CD14-positive monocyte (primary cell): ENCODE measurements around the gene CPED1. TPM values are rescaled to one million over a fixed set of nuclear protein-coding genes. Genes with fewer than 3 reads are reported as not detected.

Experiments
- DNase-seq, 3 donors: peaks; one replicate each; pipeline ENCODE4 v3.0.0-alpha.2; 2011 to 2022
- H2AFZ ChIP-seq: 2 replicates; pipeline ENCODE4 v1.6.0; 2012; ENCODE audit warnings: mild to moderate bottlenecking, low read depth, low read length, inconsistent platforms; ENCODE audit not compliant: insufficient read depth, poor library complexity, severe bottlenecking
- H3K27ac ChIP-seq, 2 donors: 1 replicate in 1 of 2; 2 replicates in 1 of 2; pipeline ENCODE4 v1.5.1; 2012 to 2013; ENCODE audit warnings: low read length in 2 of 2, control low read depth in 1 of 2, inconsistent platforms in 1 of 2, low read depth in 1 of 2, mild to moderate bottlenecking in 1 of 2
- H3K27me3 ChIP-seq, 2 donors: one replicate each; pipeline versions ENCODE4 v1.6.0 to v1.6.1; 2011 to 2013; ENCODE audit warnings: low read length in 2 of 2; ENCODE audit not compliant: control insufficient read depth in 2 of 2, insufficient read depth in 2 of 2
- H3K36me3 ChIP-seq, 2 donors: replicated peaks in 1 of 2; 1 replicate in 1 of 2; 2 replicates in 1 of 2; pipeline versions ENCODE4 v1.5.1 to v1.6.1; 2012 to 2013; ENCODE audit warnings: low read length in 2 of 2, control low read depth in 1 of 2, inconsistent platforms in 1 of 2, mild to moderate bottlenecking in 1 of 2; ENCODE audit not compliant: insufficient read depth in 2 of 2, control insufficient read depth in 1 of 2
- H3K4me1 ChIP-seq, 2 donors: 1 replicate in 1 of 2; 2 replicates in 1 of 2; pipeline versions ENCODE4 v1.5.1 to v1.6.1; 2012 to 2013; ENCODE audit warnings: low read length in 2 of 2, control low read depth in 1 of 2, inconsistent platforms in 1 of 2, mild to moderate bottlenecking in 1 of 2, moderate library complexity in 1 of 2; ENCODE audit not compliant: insufficient read depth in 2 of 2, control insufficient read depth in 1 of 2
- H3K4me2 ChIP-seq: replicated peaks from 2 replicates; pipeline ENCODE3; 2012; ENCODE audit warnings: low read length, moderate library complexity, mild to moderate bottlenecking; ENCODE audit not compliant: poor library complexity, severe bottlenecking; ENCODE audit errors: extremely low read depth
- H3K4me3 ChIP-seq, 3 experiments: fragments of 200-600 bp in 1 of 3; sonication (generic) in 1 of 3; replicated peaks in 1 of 3; 1 replicate in 2 of 3; 2 replicates in 1 of 3; pipeline ENCODE4 v1.5.1; 2011 to 2013; ENCODE audit warnings: low read length in 3 of 3, mild to moderate bottlenecking in 3 of 3, control low read depth in 2 of 3, low read depth in 2 of 3, inconsistent platforms in 1 of 3, moderate library complexity in 1 of 3
- H3K79me2 ChIP-seq: 2 replicates; pipeline ENCODE4 v1.6.0; 2012; ENCODE audit warnings: mild to moderate bottlenecking, control low read depth, inconsistent platforms, low read length, moderate library complexity; ENCODE audit not compliant: insufficient read depth
- H3K9ac ChIP-seq: 2 replicates; pipeline ENCODE4 v1.6.0; 2017; ENCODE audit warnings: low read length, mild to moderate bottlenecking; ENCODE audit not compliant: insufficient read depth, poor library complexity, severe bottlenecking
- H3K9me3 ChIP-seq, 2 donors: replicated peaks in 1 of 2; 1 replicate in 1 of 2; 2 replicates in 1 of 2; pipeline versions ENCODE4 v1.5.1 to v1.6.1; 2012 to 2013; ENCODE audit warnings: low read length in 2 of 2, control low read depth in 1 of 2; ENCODE audit not compliant: control insufficient read depth in 1 of 2, insufficient read depth in 1 of 2
- H4K20me1 ChIP-seq: 2 replicates; pipeline ENCODE4 v1.6.0; 2012; ENCODE audit warnings: mild to moderate bottlenecking, low read length, control low read depth, moderate library complexity; ENCODE audit not compliant: insufficient read depth
- H3K27ac Mint-ChIP-seq, 7 donors: one replicate each; pipeline ENCODE4 v1.8.0; 2020; ENCODE audit warnings: mild to moderate bottlenecking in 7 of 7, mixed read lengths in 7 of 7, moderate library complexity in 6 of 7, inconsistent platforms in 2 of 7
- H3K27me3 Mint-ChIP-seq, 3 donors: one replicate each; pipeline ENCODE4 v1.8.0; 2021 to 2022; ENCODE audit warnings: low read depth in 3 of 3, mild to moderate bottlenecking in 3 of 3, mixed read lengths in 3 of 3, moderate library complexity in 3 of 3, inconsistent platforms in 1 of 3
- H3K36me3 Mint-ChIP-seq, 2 donors: one replicate each; pipeline ENCODE4 v1.8.0; 2020; ENCODE audit warnings: mixed read lengths in 2 of 2, inconsistent platforms in 1 of 2, mild to moderate bottlenecking in 1 of 2
- H3K4me1 Mint-ChIP-seq: one replicate; pipeline ENCODE4 v1.8.0; 2020; ENCODE audit warnings: mild to moderate bottlenecking, mixed read lengths
- H3K4me3 Mint-ChIP-seq, 2 donors: one replicate each; pipeline ENCODE4 v1.8.0; 2020; ENCODE audit warnings: mild to moderate bottlenecking in 2 of 2, mixed read lengths in 2 of 2, moderate library complexity in 1 of 2
- H3K9me3 Mint-ChIP-seq, 7 donors: one replicate each; pipeline ENCODE4 v1.8.0; 2020 to 2022; ENCODE audit warnings: mixed read lengths in 7 of 7, mild to moderate bottlenecking in 6 of 7, moderate library complexity in 6 of 7, inconsistent platforms in 2 of 7
- WGBS: methylation state at CpG from one replicate; pipeline ENCODE4 v1.1.5; 2013; ENCODE audit warnings: missing lambda C conversion rate; ENCODE audit not compliant: insufficient coverage; 5-methylcytosine and 5-hydroxymethylcytosine counted together
- intact Hi-C, 2 donors: fragments of 100-400 bp; cut with micrococcal nuclease; formaldehyde crosslinking; loops; one replicate each; pipeline versions ENCODE4 v1.15.0 to v1.15.1; 2023
- polyA plus RNA-seq, 3 donors: library from polyadenylated mRNA; depleted of rRNA in 1 of 3; unstranded in 2 of 3; stranded (reverse) in 1 of 3; fragments of 300-500 nt in 2 of 3; fragments of >200 nt in 1 of 3; fragmentation: Illumina TruSeq in 2 of 3; gene quantifications; 1 replicate in 2 of 3; 2 replicates in 1 of 3; pipeline ENCODE4 v1.2.3, GENCODE V29; 2012 to 2021
- TF ChIP-seq, protein P1 (sequence below): fragments of 200-600 bp; IDR thresholded peaks from one replicate; pipeline ENCODE4 v1.8.0; 2022; ENCODE audit warnings: antibody characterized with exemption, mild to moderate bottlenecking

CPED1 gene
- polyA plus RNA-seq, 3 donors, result 9.8 to 30.0 (median 20.4) TPM

DNA sequence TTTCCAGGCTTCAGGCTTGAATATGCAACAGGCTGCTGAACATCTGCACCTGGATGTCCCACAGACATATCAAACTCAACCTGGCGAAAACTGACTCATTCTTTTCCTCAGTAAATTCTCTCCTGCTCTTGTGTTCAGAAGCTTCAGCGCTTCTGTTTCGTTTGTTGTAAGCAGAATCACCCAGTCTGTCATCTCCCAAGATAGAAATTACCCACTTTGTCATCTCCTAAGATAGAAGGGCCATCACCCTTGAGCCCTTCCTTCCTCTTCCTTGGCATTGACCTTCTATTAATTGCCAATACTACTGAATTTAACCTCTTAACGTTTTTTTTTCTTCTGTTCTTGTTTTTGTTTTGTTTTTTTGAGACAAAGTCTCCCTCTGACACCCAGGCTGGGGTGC lies 59.7 kb downstream of the CPED1 start:
- peaks cover 0 to 10% (median 4%) of the 10 kb centered on the region in 7 donors for H3K9me3 Mint-ChIP-seq
- H3K4me1 Mint-ChIP-seq, result peaks cover 10% of the 10 kb centered on the region
- Histone ChIP-seq H3K4me2 (no peak overlapping the region), H3K27me3 (no peaks in the 10 kb centered on the region), H3K9ac (no peak overlapping the region), H4K20me1 (no peaks in the 10 kb centered on the region), H3K9me3 (no peaks in the 10 kb centered on the region), H2AFZ (no peak overlapping the region), H3K4me1 (peaks cover 2 to 11% of the 10 kb centered on the region in 2 donors), H3K36me3 (no peaks in the 10 kb centered on the region), H3K4me3 (no peak overlapping the region), H3K79me2 (no peaks in the 10 kb centered on the region), H3K27ac (no peak overlapping the region)
- H3K27me3 Mint-ChIP-seq, result no peaks in the 10 kb centered on the region
- peak overlapping the region in 1 of 7 donors; percentile 4 for H3K27ac Mint-ChIP-seq
- TF ChIP-seq, protein P1, sequence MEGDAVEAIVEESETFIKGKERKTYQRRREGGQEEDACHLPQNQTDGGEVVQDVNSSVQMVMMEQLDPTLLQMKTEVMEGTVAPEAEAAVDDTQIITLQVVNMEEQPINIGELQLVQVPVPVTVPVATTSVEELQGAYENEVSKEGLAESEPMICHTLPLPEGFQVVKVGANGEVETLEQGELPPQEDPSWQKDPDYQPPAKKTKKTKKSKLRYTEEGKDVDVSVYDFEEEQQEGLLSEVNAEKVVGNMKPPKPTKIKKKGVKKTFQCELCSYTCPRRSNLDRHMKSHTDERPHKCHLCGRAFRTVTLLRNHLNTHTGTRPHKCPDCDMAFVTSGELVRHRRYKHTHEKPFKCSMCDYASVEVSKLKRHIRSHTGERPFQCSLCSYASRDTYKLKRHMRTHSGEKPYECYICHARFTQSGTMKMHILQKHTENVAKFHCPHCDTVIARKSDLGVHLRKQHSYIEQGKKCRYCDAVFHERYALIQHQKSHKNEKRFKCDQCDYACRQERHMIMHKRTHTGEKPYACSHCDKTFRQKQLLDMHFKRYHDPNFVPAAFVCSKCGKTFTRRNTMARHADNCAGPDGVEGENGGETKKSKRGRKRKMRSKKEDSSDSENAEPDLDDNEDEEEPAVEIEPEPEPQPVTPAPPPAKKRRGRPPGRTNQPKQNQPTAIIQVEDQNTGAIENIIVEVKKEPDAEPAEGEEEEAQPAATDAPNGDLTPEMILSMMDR, result no peak
- 61% methylated on average over 3 of the region's 4 CpGs for WGBS
- intact Hi-C loops, result no loop called here
- peaks cover 7 to 19% of the 10 kb centered on the region in 2 donors for H3K36me3 Mint-ChIP-seq
- H3K4me3 Mint-ChIP-seq, result no peak overlapping the region
- no peak for DNase-seq

DNA sequence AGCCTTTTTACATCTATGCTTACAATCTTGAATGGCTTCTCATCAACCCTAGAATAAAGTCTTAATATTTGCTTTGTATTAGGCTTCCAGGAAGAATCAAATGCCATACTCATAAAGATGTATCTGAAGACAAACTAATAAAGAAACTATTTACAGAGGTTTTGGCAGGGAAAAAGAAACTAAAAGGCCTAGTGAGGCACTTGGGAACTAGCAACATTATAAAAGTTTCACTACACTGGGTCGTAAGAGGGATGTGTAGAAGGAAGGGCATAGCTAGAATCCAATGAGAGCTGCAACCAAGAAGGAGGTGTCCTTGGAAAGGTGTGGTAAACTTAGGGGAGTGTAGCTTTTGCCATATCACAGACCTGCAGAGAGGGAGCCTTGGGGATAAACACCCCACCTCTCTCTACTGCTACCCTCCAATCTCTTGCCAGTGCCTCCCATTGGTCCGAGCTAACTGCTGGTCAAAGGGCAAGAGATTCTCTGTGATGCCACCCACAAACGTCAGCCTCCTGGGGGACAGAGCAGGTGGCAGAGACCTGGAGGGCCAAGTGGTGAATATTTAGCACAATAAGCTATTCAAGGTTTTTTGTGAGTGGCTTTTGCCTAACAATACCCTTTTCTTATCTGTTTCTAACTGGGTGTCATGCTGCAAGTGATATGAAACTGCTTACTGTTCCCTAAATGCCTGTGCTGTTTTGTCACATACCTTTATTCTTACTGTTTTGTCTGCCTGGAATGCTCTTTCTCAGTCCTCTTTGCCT lies 60.7 kb downstream of the CPED1 start:
- Histone ChIP-seq H3K27ac (no peak overlapping the region), H3K79me2 (no peaks in the 10 kb centered on the region), H2AFZ (no peak overlapping the region), H4K20me1 (no peaks in the 10 kb centered on the region), H3K9ac (no peak overlapping the region), H3K36me3 (no peaks in the 10 kb centered on the region), H3K4me1 (peaks cover 2 to 11% of the 10 kb centered on the region in 2 donors), H3K27me3 (no peaks in the 10 kb centered on the region), H3K4me2 (no peak overlapping the region), H3K4me3 (no peak overlapping the region), H3K9me3 (no peaks in the 10 kb centered on the region)
- intact Hi-C loops, result no loop called here
- H3K27ac Mint-ChIP-seq, result peak overlapping the region in 1 of 7 donors; percentile 2
- H3K4me3 Mint-ChIP-seq, result no peak overlapping the region
- H3K36me3 Mint-ChIP-seq, result peaks cover 7 to 19% of the 10 kb centered on the region in 2 donors
- H3K9me3 Mint-ChIP-seq, result peaks cover 0 to 10% (median 4%) of the 10 kb centered on the region in 7 donors
- H3K4me1 Mint-ChIP-seq, result peaks cover 10% of the 10 kb centered on the region
- no CpG with 5 or more reads among the region's 3 CpGs for WGBS
- TF ChIP-seq, protein P1, result no peak
- no peak for DNase-seq
- H3K27me3 Mint-ChIP-seq, result no peaks in the 10 kb centered on the region
